Measurements from ENCODE around the gene PLRG1.

DNA sequence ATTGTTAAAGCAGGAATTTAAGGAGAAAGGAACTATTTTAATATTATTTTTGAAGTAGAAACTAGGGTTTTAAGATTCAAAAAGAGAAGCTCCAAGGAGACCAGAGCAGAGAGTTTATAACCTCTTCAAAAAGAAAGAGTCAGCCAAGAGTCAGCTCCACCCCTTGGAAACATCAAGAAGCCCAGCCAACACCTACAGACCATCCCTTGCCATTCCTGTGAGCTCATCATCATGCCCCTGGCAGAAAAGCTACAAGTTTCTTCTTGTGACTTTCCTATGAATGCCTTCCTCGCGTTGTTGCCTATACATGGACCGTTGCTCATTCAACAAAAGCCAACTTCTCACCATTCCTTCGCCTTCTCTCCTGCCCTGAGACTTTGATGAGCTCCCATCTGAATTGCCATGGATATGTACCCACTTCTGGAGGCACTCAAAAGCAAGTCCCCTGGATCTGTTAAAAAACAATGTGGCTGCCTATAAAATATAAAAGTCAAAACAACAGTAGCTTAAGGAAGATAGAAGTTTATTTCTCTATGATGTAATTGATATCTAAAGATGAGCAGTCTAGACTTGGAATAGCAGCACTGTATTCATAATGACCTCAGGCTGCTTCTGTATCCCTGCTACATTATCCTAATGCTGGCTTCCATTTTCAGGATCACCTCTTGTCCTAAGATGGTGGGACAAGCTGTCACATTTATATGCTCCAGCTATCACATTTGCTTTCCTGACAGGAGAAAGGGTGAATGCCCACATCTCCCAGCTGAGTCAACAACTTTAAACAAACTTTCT lies 20.3 kb downstream of the PLRG1 start:
- TF ChIP-seq CTCF (IDR thresholded peaks at IDR 0.05): no peak
- TF ChIP-seq POLR2A (IDR thresholded peaks at IDR 0.05): no peak
- no peak for TF ChIP-seq POLR2AphosphoS5 (IDR thresholded peaks at IDR 0.05)
- no peak for TF ChIP-seq EP300 (IDR thresholded peaks at IDR 0.05)
